ENCODE results near the gene LHFPL2. TPM values are rescaled to one million over a fixed set of nuclear protein-coding genes. Genes with fewer than 3 reads are reported as not detected.
A peak's percentile ranks its signal among the peaks of the same experiment; 100 is the strongest.

Gene LHFPL2
- total RNA-seq, 4 donors from 2014 or later, result 10.3 to 11.6 (median 10.8) TPM

DNA sequence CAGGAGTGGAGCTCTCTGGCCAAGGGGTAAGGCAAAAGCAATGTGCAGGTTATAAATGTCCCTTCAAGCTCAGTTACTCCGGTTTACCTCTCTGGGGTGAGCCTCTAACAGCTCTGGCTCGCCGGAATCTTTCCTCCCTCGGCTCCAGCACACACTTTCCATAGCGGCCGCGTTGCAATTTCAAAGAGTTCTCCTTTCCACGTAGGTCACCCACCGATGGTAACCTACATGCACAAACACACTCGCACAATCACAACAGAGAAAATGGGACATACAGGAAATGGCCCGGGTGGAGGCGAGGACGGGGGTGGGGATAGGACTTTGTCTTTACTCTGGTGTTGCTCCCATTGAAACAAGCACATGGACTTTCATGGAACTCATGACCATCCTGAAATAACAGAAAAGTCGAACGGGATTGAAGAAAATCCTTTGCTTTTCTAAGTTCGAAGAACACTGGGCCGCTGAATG, 1.2 kb downstream of the LHFPL2 start:
- no peak for TF ChIP-seq CTCF (IDR thresholded peaks at IDR 0.05)
- no peak for TF ChIP-seq EP300 (IDR thresholded peaks at IDR 0.05)
- no peak for TF ChIP-seq POLR2A (IDR thresholded peaks at IDR 0.05)
- TF ChIP-seq POLR2AphosphoS5 (IDR thresholded peaks at IDR 0.05), result no peak
- no peak for DNase-seq (ENCODE audit: low spot score in 2 of 2)
- H3K27ac ChIP-seq, result peak overlapping the region; percentile 95

GRCh38 chr5:78644741-78645300, 3.8 kb downstream of the LHFPL2 start:
- Histone ChIP-seq H3K36me3 (no peaks in the 10 kb centered on the region), H3K9me3 (no peaks in the 10 kb centered on the region), H3K4me3 (no peak overlapping the region), H3K27ac (no peak overlapping the region), H3K27me3 (no peaks in the 10 kb centered on the region), H3K4me1 (peaks cover 29% of the 10 kb centered on the region)
- WGBS, result 33% methylated on average over 2 of the region's 2 CpGs
- DNase-seq (ENCODE audit: low spot score in 2 of 2), result no peak
- TF ChIP-seq CTCF (IDR thresholded peaks at IDR 0.05) (no peak), EP300 (IDR thresholded peaks at IDR 0.05) (no peak), POLR2AphosphoS5 (IDR thresholded peaks at IDR 0.05) (no peak), POLR2A (IDR thresholded peaks at IDR 0.05) (no peak)

More for the DNA sequence above, 1.2 kb downstream of the LHFPL2 start:
- no peaks in the 10 kb centered on the region for H3K36me3 ChIP-seq
- WGBS, result 12% methylated on average over 17 of the region's 17 CpGs
- peaks cover 27% of the 10 kb centered on the region for H3K4me1 ChIP-seq
- H3K4me3 ChIP-seq, result peak overlapping the region; percentile 85
- H3K27me3 ChIP-seq, result no peaks in the 10 kb centered on the region
- H3K9me3 ChIP-seq, result no peaks in the 10 kb centered on the region

DNA sequence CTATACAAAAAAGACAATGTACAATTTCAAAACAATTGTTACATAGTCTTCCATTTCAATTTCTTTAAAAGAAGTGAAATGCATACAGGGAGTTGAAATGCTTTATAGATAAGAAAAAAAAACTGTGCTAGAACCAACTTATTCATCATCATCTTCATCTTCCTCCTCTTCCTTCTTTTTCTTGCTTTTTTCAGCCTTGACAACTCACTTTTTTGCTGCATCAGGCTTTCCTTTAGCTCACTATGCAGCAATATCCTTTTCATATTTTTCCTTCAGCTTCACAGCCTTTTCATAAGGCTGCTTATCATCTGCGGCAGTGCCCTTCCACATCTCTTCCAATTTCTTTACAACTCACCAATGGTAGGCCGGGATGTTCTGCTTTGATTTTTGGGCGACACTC, 4.4 kb downstream of the LHFPL2 start:
- no peaks in the 10 kb centered on the region for H3K27me3 ChIP-seq
- H3K4me1 ChIP-seq, result peaks cover 34% of the 10 kb centered on the region
- 97% methylated on average over 3 of the region's 3 CpGs for WGBS
- DNase-seq (ENCODE audit: low spot score in 2 of 2), result no peak
- no peaks in the 10 kb centered on the region for H3K36me3 ChIP-seq
- no peak overlapping the region for H3K4me3 ChIP-seq
- H3K27ac ChIP-seq, result no peak overlapping the region
- no peaks in the 10 kb centered on the region for H3K9me3 ChIP-seq
- TF ChIP-seq POLR2AphosphoS5 (IDR thresholded peaks at IDR 0.05) (no peak), EP300 (IDR thresholded peaks at IDR 0.05) (no peak), POLR2A (IDR thresholded peaks at IDR 0.05) (no peak), CTCF (IDR thresholded peaks at IDR 0.05) (no peak)

GRCh38 chr5:78642701-78643100, 5.9 kb downstream of the LHFPL2 start:
- H3K36me3 ChIP-seq, result no peaks in the 10 kb centered on the region
- no peak for DNase-seq (ENCODE audit: low spot score in 2 of 2)
- TF ChIP-seq EP300 (IDR thresholded peaks at IDR 0.05) (no peak), CTCF (IDR thresholded peaks at IDR 0.05) (no peak), POLR2AphosphoS5 (IDR thresholded peaks at IDR 0.05) (no peak), POLR2A (IDR thresholded peaks at IDR 0.05) (no peak)
- peaks cover 41% of the 10 kb centered on the region for H3K4me1 ChIP-seq
- no peak overlapping the region for H3K4me3 ChIP-seq
- WGBS, result 94% methylated on average over 1 of the region's 1 CpG
- no peaks in the 10 kb centered on the region for H3K27me3 ChIP-seq
- no peaks in the 10 kb centered on the region for H3K9me3 ChIP-seq
- no peak overlapping the region for H3K27ac ChIP-seq

DNA sequence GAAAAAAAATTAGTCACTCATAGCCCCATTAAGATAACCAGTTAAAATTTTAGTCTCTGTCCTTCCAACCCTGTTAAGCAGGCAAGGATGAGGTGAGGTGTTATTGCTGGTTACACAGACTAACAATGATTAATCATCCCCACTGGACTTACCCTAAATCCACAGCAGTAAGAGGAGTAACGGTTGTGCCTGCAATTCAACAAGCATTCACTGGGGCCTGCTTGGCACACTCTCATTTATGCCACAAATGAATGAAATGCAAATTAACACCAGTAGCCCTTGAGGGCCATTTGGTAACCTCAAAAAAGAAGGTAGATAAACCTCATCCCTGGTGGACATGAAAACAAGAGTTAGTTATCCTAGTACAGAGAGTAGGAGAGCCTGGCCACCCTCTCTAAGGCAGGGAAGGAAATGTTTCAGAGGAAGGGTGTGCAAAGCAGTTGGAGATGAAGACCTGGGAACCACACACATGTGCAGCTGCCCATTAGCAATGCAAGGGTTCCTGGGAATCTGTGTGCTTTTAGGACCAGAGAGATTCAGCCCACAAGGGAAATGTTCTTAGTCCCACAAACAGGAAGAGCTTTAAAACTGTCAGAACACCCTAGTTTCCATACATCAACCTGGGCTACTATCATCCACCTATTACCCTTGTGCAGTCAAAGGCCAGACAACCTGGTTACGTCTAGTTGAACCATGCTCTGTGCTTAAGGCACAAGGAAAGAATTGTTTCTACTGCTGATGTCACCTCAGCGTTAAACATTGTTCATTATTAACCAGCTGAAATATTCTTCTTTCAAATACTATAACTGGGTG, 7.7 kb downstream of the LHFPL2 start:
- Histone ChIP-seq H3K9me3 (no peaks in the 10 kb centered on the region), H3K27ac (no peak overlapping the region), H3K4me1 (peaks cover 32% of the 10 kb centered on the region), H3K27me3 (no peaks in the 10 kb centered on the region), H3K4me3 (no peak overlapping the region), H3K36me3 (no peaks in the 10 kb centered on the region)
- 68% methylated on average over 3 of the region's 3 CpGs for WGBS
- no peak for DNase-seq (ENCODE audit: low spot score in 2 of 2)
- no peak for TF ChIP-seq EP300 (IDR thresholded peaks at IDR 0.05)
- no peak for TF ChIP-seq POLR2AphosphoS5 (IDR thresholded peaks at IDR 0.05)
- no peak for TF ChIP-seq POLR2A (IDR thresholded peaks at IDR 0.05)
- no peak for TF ChIP-seq CTCF (IDR thresholded peaks at IDR 0.05)

Data from suprapubic skin (tissue), 4 donors.